HCT116 (cell line): ENCODE data around the gene EXOC6B. TPM values are rescaled to one million over a fixed set of nuclear protein-coding genes. Genes with fewer than 3 reads are reported as not detected.

ENCODE experiments used
- ATAC-seq: fragments of 200-7000 bp; cut with Tn5 transposase; 2 replicates; pipeline ENCODE4 v1.9.1; 2020; ENCODE audit warnings: mild to moderate bottlenecking, moderate library complexity
- BruUV-seq: library from RNA; stranded (reverse); fragments of 400-500 nt; replicated peaks from 2 replicates; lab custom pipeline; 2021; lab: Mats Ljungman, UMichigan
- CTCF ChIA-PET: fragments of 300-600 bp; sonication (Branson Sonifier 250); formaldehyde crosslinking; loops from one replicate; lab custom pipeline; 2021; ENCODE audit warnings: antibody characterized with exemption; lab: Charles Lee
- POLR2A ChIA-PET: fragments of 300-600, 350-600 bp; sonication (Branson Sonifier 250); formaldehyde crosslinking; loops from one replicate; lab custom pipeline; 2021; ENCODE audit warnings: antibody characterized with exemption; lab: Charles Lee
- RAD21 ChIA-PET, 2 experiments: fragments of 300-600 bp; sonication (Branson Sonifier 250); formaldehyde crosslinking; loops; one replicate each; lab custom pipeline; 2023; ENCODE audit warnings: low total read pairs in 2 of 2; ENCODE audit not compliant: uncharacterized antibody in 2 of 2, unreplicated experiment in 2 of 2, low non-redundant PET in 1 of 2; lab: Charles Lee
- DNase-seq: peaks from one replicate; pipeline ENCODE4 v3.0.0-alpha.2; 2010; ENCODE audit warnings: low read depth, low spot score
- H2AFZ ChIP-seq: fragments of 200-600 bp; shearing (Covaris generic), sonication (generic); 2 replicates; pipeline ENCODE4 v1.6.1; 2017; ENCODE audit warnings: low read depth, mixed run types, mixed read lengths, antibody characterized with exemption, low read length; ENCODE audit not compliant: poor library complexity, severe bottlenecking
- H3K27ac ChIP-seq: 2 replicates; pipeline ENCODE4 v1.5.1; 2012; ENCODE audit warnings: low read depth, low read length
- H3K27me3 ChIP-seq: fragments of 200-600 bp; sonication (generic); 2 replicates; pipeline ENCODE4 v1.6.1; 2016; ENCODE audit warnings: mixed run types, low read length, mixed read lengths; ENCODE audit not compliant: insufficient read depth
- H3K36me3 ChIP-seq, 2 experiments: fragments of 200-500 bp in 1 of 2; fragments of 200-600 bp in 1 of 2; sonication (Bioruptor generic) in 1 of 2; sonication (generic) in 1 of 2; 2 replicates each; pipeline versions ENCODE4 v1.5.1 to v1.6.1; 2014 to 2016; ENCODE audit warnings: low read length in 2 of 2, inconsistent platforms in 1 of 2, mixed read lengths in 1 of 2, mixed run types in 1 of 2; ENCODE audit not compliant: insufficient read depth in 2 of 2, control insufficient read depth in 1 of 2
- H3K4me1 ChIP-seq, 2 experiments: fragments of 200-600 bp in 1 of 2; sonication (generic) in 1 of 2; 2 replicates each; pipeline versions ENCODE4 v1.5.1 to v1.6.1; 2012 to 2017; ENCODE audit warnings: low read length in 2 of 2, inconsistent platforms in 1 of 2, mild to moderate bottlenecking in 1 of 2, mixed read lengths in 1 of 2, mixed run types in 1 of 2, moderate library complexity in 1 of 2; ENCODE audit not compliant: insufficient read depth in 2 of 2, control insufficient read depth in 1 of 2
- H3K4me2 ChIP-seq: fragments of 200-600 bp; sonication (generic); 2 replicates; pipeline ENCODE4 v1.6.1; 2017; ENCODE audit warnings: mixed run types, low read length, mixed read lengths
- H3K4me3 ChIP-seq, 2 experiments: fragments of 200-600 bp in 1 of 2; sonication (generic) in 1 of 2; replicated peaks in 1 of 2; 2 replicates each; pipeline ENCODE4 v1.5.1; 2011 to 2016; ENCODE audit warnings: low read length in 2 of 2, control low read depth in 1 of 2, low read depth in 1 of 2, mild to moderate bottlenecking in 1 of 2, mixed read lengths in 1 of 2, mixed run types in 1 of 2
- H3K79me2 ChIP-seq: fragments of 200-600 bp; sonication (generic); 2 replicates; pipeline ENCODE4 v1.6.1; 2017; ENCODE audit warnings: mild to moderate bottlenecking, mixed run types, low read length, moderate library complexity, mixed read lengths; ENCODE audit not compliant: insufficient read depth
- H3K9ac ChIP-seq: fragments of 200-600 bp; sonication (generic); 2 replicates; pipeline ENCODE4 v1.6.1; 2016; ENCODE audit warnings: low read length, mixed read lengths
- H3K9me2 ChIP-seq: fragments of 200-600 bp; sonication (generic), shearing (Covaris generic); 2 replicates; pipeline ENCODE4 v1.6.1; 2017; ENCODE audit warnings: mixed run types, mild to moderate bottlenecking, moderate library complexity; ENCODE audit not compliant: insufficient read depth
- H3K9me3 ChIP-seq, 2 experiments: fragments of 200-500 bp in 1 of 2; fragments of 200-600 bp in 1 of 2; sonication (Bioruptor generic) in 1 of 2; sonication (generic) in 1 of 2; 2 replicates each; pipeline ENCODE4 v1.6.1; 2014 to 2017; ENCODE audit warnings: low read length in 2 of 2, mixed read lengths in 2 of 2, inconsistent platforms in 1 of 2, low read depth in 1 of 2, mild to moderate bottlenecking in 1 of 2, mixed run types in 1 of 2, moderate library complexity in 1 of 2; ENCODE audit not compliant: control insufficient read depth in 1 of 2, insufficient read depth in 1 of 2
- H4K20me1 ChIP-seq: fragments of 200-600 bp; sonication (generic), shearing (Covaris generic); 2 replicates; pipeline ENCODE4 v1.6.1; 2017; ENCODE audit warnings: mixed run types, mild to moderate bottlenecking, moderate library complexity; ENCODE audit not compliant: insufficient read depth
- ATF3 ChIP-seq: IDR thresholded peaks from 2 replicates; pipeline ENCODE4 v1.6.1; 2012
- CBX3 ChIP-seq: IDR thresholded peaks from 2 replicates; pipeline ENCODE4 v1.6.1; 2012; ENCODE audit warnings: low read depth
- CEBPB ChIP-seq: IDR thresholded peaks from 2 replicates; pipeline ENCODE4 v1.6.1; 2012; ENCODE audit warnings: low read depth
- EGR1 ChIP-seq: IDR thresholded peaks from 2 replicates; pipeline ENCODE4 v1.6.1; 2012; ENCODE audit warnings: low read depth
- ELF1 ChIP-seq: IDR thresholded peaks from 2 replicates; pipeline ENCODE4 v1.6.1; 2012; ENCODE audit warnings: low read depth, borderline replicate concordance
- EZH2 ChIP-seq: fragments of 200-600 bp; sonication (generic); IDR thresholded peaks from 2 replicates; pipeline ENCODE4 v1.6.1; 2017; ENCODE audit warnings: antibody characterized with exemption, mixed run types
- EZH2phosphoT487 ChIP-seq: fragments of 200-600 bp; IDR thresholded peaks from 2 replicates; pipeline ENCODE4 v1.6.1; 2018; ENCODE audit warnings: antibody characterized with exemption, borderline replicate concordance
- FOSL1 ChIP-seq: IDR thresholded peaks from 2 replicates; pipeline ENCODE4 v1.6.1; 2012; ENCODE audit warnings: low read depth
- RAD21 ChIP-seq: IDR thresholded peaks from 2 replicates; pipeline ENCODE4 v1.6.1; 2012; ENCODE audit warnings: low read depth, mild to moderate bottlenecking
- SP1 ChIP-seq: IDR thresholded peaks from 2 replicates; pipeline ENCODE4 v1.6.1; 2012; ENCODE audit warnings: low read depth
- YY1 ChIP-seq: IDR thresholded peaks from 2 replicates; pipeline ENCODE4 v1.6.1; 2011; ENCODE audit warnings: low read length, low read depth, moderate library complexity, mild to moderate bottlenecking; ENCODE audit not compliant: insufficient replicate concordance; ENCODE audit errors: extremely low read depth
- ZFX ChIP-seq: fragments of 450-650 bp; IDR thresholded peaks from 2 replicates; pipeline ENCODE4 v1.6.1; 2017
- ZNF274 ChIP-seq: fragments of 200-500 bp; sonication (Bioruptor generic); IDR thresholded peaks from 2 replicates; pipeline ENCODE4 v1.6.1; 2014; ENCODE audit warnings: mild to moderate bottlenecking, low read depth, low read length, inconsistent platforms
- intact Hi-C: fragments of 100-400 bp; cut with micrococcal nuclease; formaldehyde crosslinking; loops from 2 replicates; pipeline ENCODE4 v1.10.0; 2022
- total RNA-seq: library from RNA; stranded (reverse); gene quantifications from one replicate; pipeline ENCODE4 v1.2.1, GENCODE V29; 2021; ENCODE audit not compliant: unreplicated experiment
- TF ChIP-seq, protein P1 (sequence below): IDR thresholded peaks from 2 replicates; pipeline ENCODE4 v1.6.1; 2012
- TF ChIP-seq, protein P2 (sequence below): IDR thresholded peaks from 2 replicates; pipeline ENCODE4 v1.6.1; 2011; ENCODE audit warnings: mild to moderate bottlenecking, low read length, moderate library complexity; ENCODE audit not compliant: insufficient replicate concordance; ENCODE audit errors: extremely low read depth

EXOC6B gene
- total RNA-seq, 1 experiment from 2014 or later, result 25.4 TPM

- TF ChIP-seq YY1, result no peak
- no peak for TF ChIP-seq CEBPB
- no peak for TF ChIP-seq EZH2phosphoT487
- no peak for TF ChIP-seq RAD21
- no peak for TF ChIP-seq FOSL1
- TF ChIP-seq ZNF274, result no peak
- TF ChIP-seq, all 23 proteins: peak for 0
Observed at GRCh38 chr2:72235497-72236415, 590.1 kb downstream of the EXOC6B start (continued).

DNA sequence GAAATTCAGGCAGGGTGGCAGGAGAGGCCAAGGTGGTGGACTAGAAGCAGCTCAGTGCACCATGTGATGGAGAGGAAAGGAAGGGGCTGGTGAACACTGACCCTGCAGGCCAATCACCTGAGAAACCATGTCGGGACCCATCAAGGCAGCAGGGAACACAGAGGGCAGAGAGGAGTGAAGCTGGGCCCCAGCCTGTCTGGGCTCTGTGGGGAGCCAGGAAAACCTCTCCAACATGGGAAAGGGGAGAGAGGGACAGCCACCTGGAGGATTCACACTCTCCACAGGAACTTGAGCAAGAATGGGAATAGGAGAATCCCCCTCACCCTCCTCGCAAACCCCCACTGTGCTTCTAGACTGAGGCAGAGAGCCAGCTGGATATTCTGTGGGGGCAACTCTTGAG lies 592.6 kb downstream of the EXOC6B start:
- peaks cover 13 to 14% of the 10 kb centered on the region in 2 experiments for H3K4me1 ChIP-seq
- no peak overlapping the region for H3K27ac ChIP-seq
- POLR2A ChIA-PET, result no interaction called here
- no peaks in the 10 kb centered on the region for H3K36me3 ChIP-seq
- DNase-seq (no peak), ATAC-seq (no peak)
- H3K79me2 ChIP-seq, result no peaks in the 10 kb centered on the region
- H3K9me2 ChIP-seq, result no peaks in the 10 kb centered on the region
- no peaks in the 10 kb centered on the region for H3K27me3 ChIP-seq
- no peak overlapping the region for H3K4me2 ChIP-seq
- intact Hi-C loops, result no loop called here
- no peaks in the 10 kb centered on the region for H4K20me1 ChIP-seq
- H3K9ac ChIP-seq, result no peak overlapping the region
- TF ChIP-seq EZH2phosphoT487 (no peak), ATF3 (no peak), SP1 (no peak), ZFX (no peak), YY1 (no peak), EGR1 (no peak), ELF1 (no peak), CBX3 (no peak), FOSL1 (no peak), EZH2 (no peak), ZNF274 (no peak)
- TF ChIP-seq, protein P1, sequence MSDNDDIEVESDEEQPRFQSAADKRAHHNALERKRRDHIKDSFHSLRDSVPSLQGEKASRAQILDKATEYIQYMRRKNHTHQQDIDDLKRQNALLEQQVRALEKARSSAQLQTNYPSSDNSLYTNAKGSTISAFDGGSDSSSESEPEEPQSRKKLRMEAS, result no peak
- TF ChIP-seq, protein P2, sequence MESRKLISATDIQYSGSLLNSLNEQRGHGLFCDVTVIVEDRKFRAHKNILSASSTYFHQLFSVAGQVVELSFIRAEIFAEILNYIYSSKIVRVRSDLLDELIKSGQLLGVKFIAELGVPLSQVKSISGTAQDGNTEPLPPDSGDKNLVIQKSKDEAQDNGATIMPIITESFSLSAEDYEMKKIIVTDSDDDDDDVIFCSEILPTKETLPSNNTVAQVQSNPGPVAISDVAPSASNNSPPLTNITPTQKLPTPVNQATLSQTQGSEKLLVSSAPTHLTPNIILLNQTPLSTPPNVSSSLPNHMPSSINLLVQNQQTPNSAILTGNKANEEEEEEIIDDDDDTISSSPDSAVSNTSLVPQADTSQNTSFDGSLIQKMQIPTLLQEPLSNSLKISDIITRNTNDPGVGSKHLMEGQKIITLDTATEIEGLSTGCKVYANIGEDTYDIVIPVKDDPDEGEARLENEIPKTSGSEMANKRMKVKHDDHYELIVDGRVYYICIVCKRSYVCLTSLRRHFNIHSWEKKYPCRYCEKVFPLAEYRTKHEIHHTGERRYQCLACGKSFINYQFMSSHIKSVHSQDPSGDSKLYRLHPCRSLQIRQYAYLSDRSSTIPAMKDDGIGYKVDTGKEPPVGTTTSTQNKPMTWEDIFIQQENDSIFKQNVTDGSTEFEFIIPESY, result no peak
- no peak overlapping the region for H3K4me3 ChIP-seq
- RAD21 ChIA-PET, result no interaction called here
- H3K9me3 ChIP-seq, result no peaks in the 10 kb centered on the region
- no peak overlapping the region for H2AFZ ChIP-seq
- no TSS peak for BruUV-seq
- CTCF ChIA-PET, result no interaction called here
